Liver (tissue), 9 donors: ENCODE data around the gene SLC35A2. TPM values are rescaled to one million over a fixed set of nuclear protein-coding genes. Genes with fewer than 3 reads are reported as not detected.

ENCODE experiments used
- DNase-seq: peaks from one replicate; pipeline ENCODE4 v3.0.0-alpha.2; 2017; ENCODE audit warnings: low spot score
- H3K27ac ChIP-seq, 2 donors: one replicate each; pipeline ENCODE4 v1.7.0; 2013; ENCODE audit warnings: inconsistent platforms in 2 of 2, low read length in 2 of 2, control low read depth in 1 of 2, low read depth in 1 of 2, mild to moderate bottlenecking in 1 of 2
- H3K27me3 ChIP-seq, 4 donors: one replicate each; pipeline versions ENCODE4 v1.6.1 to v1.7.0; 2013; ENCODE audit warnings: low read length in 3 of 4, inconsistent platforms in 1 of 4, mild to moderate bottlenecking in 1 of 4, moderate library complexity in 1 of 4; ENCODE audit not compliant: control insufficient read depth in 4 of 4, insufficient read depth in 4 of 4
- H3K36me3 ChIP-seq, 4 donors: one replicate each; pipeline versions ENCODE4 v1.6.1 to v1.7.0; 2013; ENCODE audit warnings: low read length in 3 of 4, mild to moderate bottlenecking in 3 of 4, low read depth in 1 of 4, moderate library complexity in 1 of 4; ENCODE audit not compliant: control insufficient read depth in 4 of 4, insufficient read depth in 3 of 4
- H3K4me1 ChIP-seq, 4 donors: one replicate each; pipeline versions ENCODE4 v1.6.1 to v1.7.0; 2013; ENCODE audit warnings: low read length in 3 of 4, mild to moderate bottlenecking in 3 of 4, moderate library complexity in 1 of 4; ENCODE audit not compliant: control insufficient read depth in 4 of 4, insufficient read depth in 4 of 4
- H3K4me3 ChIP-seq, 3 donors: one replicate each; pipeline versions ENCODE4 v1.6.1 to v1.7.0; 2013; ENCODE audit warnings: low read length in 3 of 3, control low read depth in 1 of 3, low read depth in 1 of 3, mild to moderate bottlenecking in 1 of 3
- H3K9ac ChIP-seq, 2 donors: one replicate each; pipeline ENCODE4 v1.7.0; 2013; ENCODE audit warnings: low read length in 2 of 2, mild to moderate bottlenecking in 2 of 2, moderate library complexity in 2 of 2, control low read depth in 1 of 2, low read depth in 1 of 2
- H3K9me3 ChIP-seq, 4 donors: one replicate each; pipeline versions ENCODE4 v1.6.1 to v1.7.0; 2013; ENCODE audit warnings: low read length in 3 of 4; ENCODE audit not compliant: control insufficient read depth in 4 of 4
- EGR1 ChIP-seq, 2 donors: IDR thresholded peaks; 2 replicates each; pipeline ENCODE4 v1.6.1; 2016 to 2018; ENCODE audit warnings: antibody characterized with exemption in 2 of 2, low read depth in 2 of 2
- FOXA1 ChIP-seq: IDR thresholded peaks from 2 replicates; pipeline ENCODE4 v1.6.1; 2016; ENCODE audit warnings: antibody characterized with exemption
- FOXA2 ChIP-seq: IDR thresholded peaks from 2 replicates; pipeline ENCODE4 v1.6.1; 2016; ENCODE audit warnings: antibody characterized with exemption
- GABPA ChIP-seq, 2 donors: IDR thresholded peaks in 1 of 2; conservative IDR thresholded peaks in 1 of 2; 2 replicates each; pipeline ENCODE4 v1.6.1; 2016; ENCODE audit warnings: antibody characterized with exemption in 2 of 2, mild to moderate bottlenecking in 1 of 2, moderate library complexity in 1 of 2
- HNF4A ChIP-seq, 2 donors: conservative IDR thresholded peaks; 2 replicates each; pipeline ENCODE4 v1.6.1; 2016; ENCODE audit warnings: antibody characterized with exemption in 2 of 2, mild to moderate bottlenecking in 2 of 2
- HNF4G ChIP-seq: IDR thresholded peaks from 2 replicates; pipeline ENCODE4 v1.6.1; 2016; ENCODE audit warnings: antibody characterized with exemption
- NR2F2 ChIP-seq: IDR thresholded peaks from 2 replicates; pipeline ENCODE4 v1.6.1; 2016; ENCODE audit warnings: antibody characterized with exemption
- RAD21 ChIP-seq, 2 donors: IDR thresholded peaks; 2 replicates each; pipeline ENCODE4 v1.6.1; 2016; ENCODE audit warnings: antibody characterized with exemption in 2 of 2, mild to moderate bottlenecking in 2 of 2
- RXRA ChIP-seq, 2 donors: IDR thresholded peaks; 2 replicates each; pipeline ENCODE4 v1.6.1; 2017 to 2018; ENCODE audit warnings: antibody characterized with exemption in 2 of 2, mild to moderate bottlenecking in 1 of 2
- SP1 ChIP-seq: IDR thresholded peaks from 2 replicates; pipeline ENCODE4 v1.6.1; 2018; ENCODE audit warnings: antibody characterized with exemption, mild to moderate bottlenecking
- YY1 ChIP-seq: IDR thresholded peaks from 2 replicates; pipeline ENCODE4 v1.6.1; 2016; ENCODE audit warnings: antibody characterized with exemption, mild to moderate bottlenecking
- WGBS: extraction: QIAGEN DNeasy Blood & Tissue Kit; methylation state at CpG from one replicate; pipeline ENCODE4 v1.1.7; 2013; 5-methylcytosine and 5-hydroxymethylcytosine counted together
- polyA plus RNA-seq, 2 donors: library from polyadenylated mRNA; stranded (reverse) in 1 of 2; unstranded in 1 of 2; fragments of 200-250 nt in 1 of 2; fragments of >200 nt in 1 of 2; fragmentation: Nextera tagmentation in 1 of 2; extraction: Ambion mirVana in 1 of 2; gene quantifications; one replicate each; pipeline versions ENCODE4 v1.2.1 to v1.2.3, GENCODE V29; 2013 to 2015
- total RNA-seq, 2 donors: library from RNA; depleted of rRNA; stranded (reverse); fragments of >200 nt; gene quantifications; one replicate each; pipeline ENCODE4 v1.2.3, GENCODE V29; 2014
- TF ChIP-seq, protein P1 (sequence below): IDR thresholded peaks from 2 replicates; pipeline ENCODE4 v1.6.1; 2016; ENCODE audit warnings: antibody characterized with exemption, mild to moderate bottlenecking
- TF ChIP-seq, protein P2 (sequence below): IDR thresholded peaks from 2 replicates; pipeline ENCODE4 v1.6.1; 2016; ENCODE audit warnings: antibody characterized with exemption
- TF ChIP-seq, protein P3 (sequence below): IDR thresholded peaks from 2 replicates; pipeline ENCODE4 v1.6.1; 2016; ENCODE audit warnings: antibody characterized with exemption
- TF ChIP-seq, protein P4 (sequence below): fragments of 150-350 bp; IDR thresholded peaks from 2 replicates; pipeline ENCODE4 v1.5.1; 2017; ENCODE audit warnings: improper control_type of control experiment, low read depth, low read length; ENCODE audit not compliant: missing input control
- donor health status: healthy.
- donor health status: healthy.
- donor health status: healthy.
- donor health status: healthy.
- donor health status: healthy.

SLC35A2 gene
- total and polyA plus RNA-seq, 4 donors: 10.0 to 26.9 (median 14.4) TPM

DNA sequence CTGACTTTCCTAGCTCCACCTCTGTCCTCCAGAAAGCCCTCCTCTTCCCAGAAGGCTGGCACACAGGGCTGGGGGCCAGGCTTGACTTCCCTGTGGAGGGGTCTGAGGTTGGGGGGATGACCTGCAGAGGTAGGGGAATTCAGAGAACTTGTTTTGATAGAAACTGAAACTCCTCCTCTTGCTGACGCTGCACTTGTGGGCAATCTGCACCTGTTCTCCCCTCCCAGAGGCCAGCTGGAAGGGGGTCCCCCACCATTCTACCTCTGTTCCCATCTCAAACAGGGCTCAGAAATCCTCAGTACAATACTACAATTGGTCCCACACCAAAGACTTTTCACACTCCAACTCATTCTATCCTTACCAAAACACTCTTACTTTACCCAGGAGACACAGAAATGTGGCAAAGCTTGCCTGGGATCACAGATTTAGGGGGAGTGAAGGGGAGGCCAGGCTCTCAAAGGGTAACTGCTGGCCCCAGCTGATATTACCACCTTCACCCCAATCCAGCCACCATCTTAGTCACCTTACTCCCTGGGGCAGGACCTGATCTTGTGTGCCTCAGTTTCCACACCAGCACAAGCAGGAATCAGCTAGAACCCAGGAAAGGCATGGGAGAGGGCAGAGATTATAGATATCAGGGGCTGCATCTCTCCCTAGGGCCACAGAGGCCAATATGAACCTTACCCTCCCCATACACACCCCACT is 27.4 kb upstream of the SLC35A2 start:
- Histone ChIP-seq H3K27ac (peak overlapping the region; percentile 21 to 23), H3K9me3 (no peaks in the 10 kb centered on the region), H3K4me1 (peaks cover 6 to 30% (median 13%) of the 10 kb centered on the region in 4 donors), H3K4me3 (no peak overlapping the region), H3K27me3 (no peaks in the 10 kb centered on the region), H3K9ac (no peak overlapping the region), H3K36me3 (peaks cover 1 to 9% (median 5%) of the 10 kb centered on the region in 4 donors)
- 83% methylated on average over 1 of the region's 1 CpG for WGBS
- DNase-seq: no peak
- no peak for TF ChIP-seq RXRA (IDR thresholded peaks at IDR 0.05)
- TF ChIP-seq, protein P1, sequence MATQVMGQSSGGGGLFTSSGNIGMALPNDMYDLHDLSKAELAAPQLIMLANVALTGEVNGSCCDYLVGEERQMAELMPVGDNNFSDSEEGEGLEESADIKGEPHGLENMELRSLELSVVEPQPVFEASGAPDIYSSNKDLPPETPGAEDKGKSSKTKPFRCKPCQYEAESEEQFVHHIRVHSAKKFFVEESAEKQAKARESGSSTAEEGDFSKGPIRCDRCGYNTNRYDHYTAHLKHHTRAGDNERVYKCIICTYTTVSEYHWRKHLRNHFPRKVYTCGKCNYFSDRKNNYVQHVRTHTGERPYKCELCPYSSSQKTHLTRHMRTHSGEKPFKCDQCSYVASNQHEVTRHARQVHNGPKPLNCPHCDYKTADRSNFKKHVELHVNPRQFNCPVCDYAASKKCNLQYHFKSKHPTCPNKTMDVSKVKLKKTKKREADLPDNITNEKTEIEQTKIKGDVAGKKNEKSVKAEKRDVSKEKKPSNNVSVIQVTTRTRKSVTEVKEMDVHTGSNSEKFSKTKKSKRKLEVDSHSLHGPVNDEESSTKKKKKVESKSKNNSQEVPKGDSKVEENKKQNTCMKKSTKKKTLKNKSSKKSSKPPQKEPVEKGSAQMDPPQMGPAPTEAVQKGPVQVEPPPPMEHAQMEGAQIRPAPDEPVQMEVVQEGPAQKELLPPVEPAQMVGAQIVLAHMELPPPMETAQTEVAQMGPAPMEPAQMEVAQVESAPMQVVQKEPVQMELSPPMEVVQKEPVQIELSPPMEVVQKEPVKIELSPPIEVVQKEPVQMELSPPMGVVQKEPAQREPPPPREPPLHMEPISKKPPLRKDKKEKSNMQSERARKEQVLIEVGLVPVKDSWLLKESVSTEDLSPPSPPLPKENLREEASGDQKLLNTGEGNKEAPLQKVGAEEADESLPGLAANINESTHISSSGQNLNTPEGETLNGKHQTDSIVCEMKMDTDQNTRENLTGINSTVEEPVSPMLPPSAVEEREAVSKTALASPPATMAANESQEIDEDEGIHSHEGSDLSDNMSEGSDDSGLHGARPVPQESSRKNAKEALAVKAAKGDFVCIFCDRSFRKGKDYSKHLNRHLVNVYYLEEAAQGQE: no peak
- TF ChIP-seq, protein P2, sequence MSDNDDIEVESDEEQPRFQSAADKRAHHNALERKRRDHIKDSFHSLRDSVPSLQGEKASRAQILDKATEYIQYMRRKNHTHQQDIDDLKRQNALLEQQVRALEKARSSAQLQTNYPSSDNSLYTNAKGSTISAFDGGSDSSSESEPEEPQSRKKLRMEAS: no peak
- TF ChIP-seq, protein P3, sequence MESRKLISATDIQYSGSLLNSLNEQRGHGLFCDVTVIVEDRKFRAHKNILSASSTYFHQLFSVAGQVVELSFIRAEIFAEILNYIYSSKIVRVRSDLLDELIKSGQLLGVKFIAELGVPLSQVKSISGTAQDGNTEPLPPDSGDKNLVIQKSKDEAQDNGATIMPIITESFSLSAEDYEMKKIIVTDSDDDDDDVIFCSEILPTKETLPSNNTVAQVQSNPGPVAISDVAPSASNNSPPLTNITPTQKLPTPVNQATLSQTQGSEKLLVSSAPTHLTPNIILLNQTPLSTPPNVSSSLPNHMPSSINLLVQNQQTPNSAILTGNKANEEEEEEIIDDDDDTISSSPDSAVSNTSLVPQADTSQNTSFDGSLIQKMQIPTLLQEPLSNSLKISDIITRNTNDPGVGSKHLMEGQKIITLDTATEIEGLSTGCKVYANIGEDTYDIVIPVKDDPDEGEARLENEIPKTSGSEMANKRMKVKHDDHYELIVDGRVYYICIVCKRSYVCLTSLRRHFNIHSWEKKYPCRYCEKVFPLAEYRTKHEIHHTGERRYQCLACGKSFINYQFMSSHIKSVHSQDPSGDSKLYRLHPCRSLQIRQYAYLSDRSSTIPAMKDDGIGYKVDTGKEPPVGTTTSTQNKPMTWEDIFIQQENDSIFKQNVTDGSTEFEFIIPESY: no peak
- TF ChIP-seq YY1: no peak
- no peak for TF ChIP-seq NR2F2
- TF ChIP-seq SP1: no peak

DNA sequence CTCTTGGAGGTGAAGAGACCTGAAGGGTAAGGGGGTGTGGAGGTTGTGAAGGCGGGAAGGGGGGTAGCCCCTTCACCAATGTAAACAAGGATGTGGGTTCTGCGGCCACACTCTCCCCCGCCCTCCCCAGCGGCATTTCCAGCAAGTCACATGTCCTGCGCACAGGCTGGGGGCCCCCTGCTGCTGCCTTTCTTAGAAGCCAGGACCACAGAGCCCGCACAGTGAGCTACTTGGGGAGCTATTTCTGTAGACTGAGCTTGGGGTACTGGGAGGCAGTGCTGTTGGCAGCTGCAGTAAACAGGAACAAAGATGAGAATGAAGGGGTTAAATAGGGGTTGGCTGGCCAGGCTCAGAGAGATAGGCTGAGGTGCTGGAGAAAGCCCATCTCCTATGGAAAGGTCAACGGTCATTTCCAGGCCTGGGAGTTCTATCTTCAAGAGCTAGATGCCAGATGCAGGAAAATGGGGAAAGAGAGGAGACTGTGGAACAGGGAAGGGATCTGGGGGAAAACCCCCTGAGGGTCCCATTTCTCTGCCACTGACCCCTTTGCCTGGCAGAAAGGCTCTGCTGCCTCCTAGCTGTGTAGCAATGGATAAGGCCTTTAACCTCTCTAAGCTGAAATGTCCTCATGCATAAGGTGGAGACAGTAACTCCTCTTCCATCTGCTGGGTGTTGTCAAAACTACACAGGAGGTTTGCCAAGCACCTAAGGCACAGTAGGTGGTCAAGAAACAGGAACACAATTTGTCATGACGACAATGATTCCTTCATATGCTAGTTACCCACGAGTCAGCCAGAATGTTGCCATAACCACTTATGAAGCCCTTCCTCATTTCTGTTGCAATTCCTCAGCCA is 25.8 kb upstream of the SLC35A2 start:
- 61% methylated on average over 9 of the region's 9 CpGs for WGBS
- TF ChIP-seq RAD21 (IDR thresholded peaks at IDR 0.05) (peak in 1 of 2 donors; percentile 9), NR2F2 (no peak), FOXA1 (no peak), HNF4A (conservative IDR thresholded peaks at IDR 0.05) (no peak), HNF4G (no peak), EGR1 (IDR thresholded peaks at IDR 0.05; ENCODE audit: low read depth in 2 of 2) (no peak), FOXA2 (no peak), RXRA (IDR thresholded peaks at IDR 0.05) (no peak), SP1 (peak; percentile 13), GABPA (IDR thresholded peaks at IDR 0.05 in 1 of 2, conservative IDR thresholded peaks at IDR 0.05 in 1 of 2) (no peak)
- TF ChIP-seq, protein P2: no peak
- TF ChIP-seq, protein P4, sequence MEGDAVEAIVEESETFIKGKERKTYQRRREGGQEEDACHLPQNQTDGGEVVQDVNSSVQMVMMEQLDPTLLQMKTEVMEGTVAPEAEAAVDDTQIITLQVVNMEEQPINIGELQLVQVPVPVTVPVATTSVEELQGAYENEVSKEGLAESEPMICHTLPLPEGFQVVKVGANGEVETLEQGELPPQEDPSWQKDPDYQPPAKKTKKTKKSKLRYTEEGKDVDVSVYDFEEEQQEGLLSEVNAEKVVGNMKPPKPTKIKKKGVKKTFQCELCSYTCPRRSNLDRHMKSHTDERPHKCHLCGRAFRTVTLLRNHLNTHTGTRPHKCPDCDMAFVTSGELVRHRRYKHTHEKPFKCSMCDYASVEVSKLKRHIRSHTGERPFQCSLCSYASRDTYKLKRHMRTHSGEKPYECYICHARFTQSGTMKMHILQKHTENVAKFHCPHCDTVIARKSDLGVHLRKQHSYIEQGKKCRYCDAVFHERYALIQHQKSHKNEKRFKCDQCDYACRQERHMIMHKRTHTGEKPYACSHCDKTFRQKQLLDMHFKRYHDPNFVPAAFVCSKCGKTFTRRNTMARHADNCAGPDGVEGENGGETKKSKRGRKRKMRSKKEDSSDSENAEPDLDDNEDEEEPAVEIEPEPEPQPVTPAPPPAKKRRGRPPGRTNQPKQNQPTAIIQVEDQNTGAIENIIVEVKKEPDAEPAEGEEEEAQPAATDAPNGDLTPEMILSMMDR: no peak
- TF ChIP-seq, protein P1: no peak

More for the DNA sequence above, 25.8 kb upstream of the SLC35A2 start:
- peaks cover 1 to 16% (median 6%) of the 10 kb centered on the region in 4 donors for H3K36me3 ChIP-seq
- no peaks in the 10 kb centered on the region for H3K27me3 ChIP-seq
- no peak for DNase-seq
- H3K27ac ChIP-seq: peak overlapping the region; percentile 31 to 59
- H3K9ac ChIP-seq: peak overlapping the region in 1 of 2 donors; percentile 59
- peaks cover 4 to 26% (median 10%) of the 10 kb centered on the region in 4 donors for H3K4me1 ChIP-seq
- H3K4me3 ChIP-seq: no peak overlapping the region
- H3K9me3 ChIP-seq: no peaks in the 10 kb centered on the region
